Panc1 (cell line): ENCODE data around the gene SLFN5. TPM values are rescaled to one million over a fixed set of nuclear protein-coding genes. Genes with fewer than 3 reads are reported as not detected.

ENCODE experiments used
- ATAC-seq: fragments of 200-7000 bp; cut with Tn5 transposase; 2 replicates; pipeline ENCODE4 v1.9.1; 2020; ENCODE audit warnings: mild to moderate bottlenecking, moderate library complexity
- BruUV-seq: library from RNA; stranded (reverse); fragments of 400-500 nt; replicated peaks from 2 replicates; lab custom pipeline; 2021; lab: Mats Ljungman, UMichigan
- CTCF ChIA-PET: fragments of 300-600 bp; sonication (Branson Sonifier 250); formaldehyde crosslinking; loops from one replicate; lab custom pipeline; 2022; ENCODE audit warnings: antibody characterized with exemption; lab: Charles Lee
- POLR2A ChIA-PET: fragments of 300-600 bp; sonication (Branson Sonifier 250); formaldehyde crosslinking; loops from one replicate; lab custom pipeline; 2022; ENCODE audit warnings: antibody characterized with exemption; lab: Charles Lee
- DNase-seq: peaks from one replicate; pipeline ENCODE4 v3.0.0-alpha.2; 2010; ENCODE audit warnings: low read depth, low spot score
- H3K27ac ChIP-seq: 2 replicates; pipeline ENCODE4 v1.5.1; 2011; ENCODE audit warnings: mild to moderate bottlenecking, low read length, inconsistent platforms
- H3K27me3 ChIP-seq: fragments of 200-500 bp; sonication (Bioruptor generic); 2 replicates; pipeline ENCODE4 v1.6.0; 2014; ENCODE audit warnings: low read length, inconsistent platforms; ENCODE audit not compliant: control insufficient read depth, insufficient read depth
- H3K36me3 ChIP-seq: fragments of 200-500 bp; sonication (Bioruptor generic); 2 replicates; pipeline ENCODE4 v1.5.1; 2014; ENCODE audit warnings: inconsistent platforms, mild to moderate bottlenecking, low read length, moderate library complexity; ENCODE audit not compliant: control insufficient read depth, insufficient read depth
- H3K4me1 ChIP-seq: 2 replicates; pipeline ENCODE4 v1.5.1; 2011; ENCODE audit warnings: inconsistent platforms, mild to moderate bottlenecking, low read length, moderate library complexity; ENCODE audit not compliant: control insufficient read depth, insufficient read depth
- H3K4me3 ChIP-seq, 2 experiments: 2 replicates each; pipeline ENCODE4 v1.5.1; 2011 to 2012; ENCODE audit warnings: low read depth in 2 of 2, low read length in 2 of 2, mild to moderate bottlenecking in 2 of 2, inconsistent platforms in 1 of 2, moderate library complexity in 1 of 2
- H3K9me3 ChIP-seq: fragments of 200-500 bp; sonication (Bioruptor generic); 2 replicates; pipeline ENCODE4 v1.5.1; 2014; ENCODE audit warnings: low read depth, mild to moderate bottlenecking, inconsistent platforms, low read length, moderate library complexity; ENCODE audit not compliant: control insufficient read depth, insufficient read depth
- CTCF ChIP-seq: fragments of 450-650 bp; IDR thresholded peaks from 2 replicates; pipeline ENCODE4 v1.5.1; 2017; ENCODE audit warnings: mild to moderate bottlenecking
- POLR2AphosphoS5 ChIP-seq: IDR thresholded peaks from 2 replicates; pipeline ENCODE4 v1.6.1; 2012; ENCODE audit warnings: mild to moderate bottlenecking, low read depth, low read length, moderate library complexity
- REST ChIP-seq, 2 experiments: IDR thresholded peaks; 2 replicates each; pipeline ENCODE4 v1.6.1; 2011 to 2012; ENCODE audit warnings: low read depth in 2 of 2, control low read depth in 1 of 2, low read length in 1 of 2, mild to moderate bottlenecking in 1 of 2, moderate library complexity in 1 of 2; ENCODE audit not compliant: insufficient read depth in 1 of 2
- SIN3A ChIP-seq: IDR thresholded peaks from 2 replicates; pipeline ENCODE4 v1.6.1; 2012; ENCODE audit warnings: low read depth, mild to moderate bottlenecking, low read length, moderate library complexity, borderline replicate concordance; ENCODE audit not compliant: insufficient read depth
- TCF7L2 ChIP-seq: IDR thresholded peaks from 2 replicates; pipeline ENCODE4 v1.6.1; 2011; ENCODE audit warnings: mild to moderate bottlenecking, low read depth, low read length, inconsistent platforms
- in situ Hi-C: cut with HindIII; loops from 2 replicates; pipeline ENCODE4 v1.10.0; 2016; ENCODE audit warnings: low sequenced_read_pairs, low pct_unique_long_range_greater_than_20kb
- intact Hi-C: fragments of 100-400 bp; cut with micrococcal nuclease; formaldehyde crosslinking; loops from one replicate; pipeline ENCODE4 v1.10.0; 2022; ENCODE audit not compliant: unreplicated experiment
- total RNA-seq: library from RNA; stranded (reverse); gene quantifications from one replicate; pipeline ENCODE4 v1.2.1, GENCODE V29; 2021; ENCODE audit not compliant: unreplicated experiment

SLFN5 gene
- total RNA-seq, 1 experiment from 2014 or later, result 5.4 TPM

GRCh38 chr17:35224436-35224835, 18.4 kb upstream of the SLFN5 start:
- ATAC-seq, result no peak
- H3K27ac ChIP-seq, result no peak overlapping the region
- in situ Hi-C loops (no loop called here), intact Hi-C loops (no loop called here)
- TF ChIP-seq POLR2AphosphoS5 (no peak), SIN3A (no peak), REST (IDR thresholded peaks at IDR 0.05; ENCODE audit: insufficient read depth in 1 of 2, low read depth in 2 of 2, low read length in 1 of 2) (no peak), TCF7L2 (no peak), CTCF (no peak)
- DNase-seq, result no peak
- no peak overlapping the region for H3K4me3 ChIP-seq
- ChIA-PET POLR2A (no interaction called here), CTCF (no interaction called here)
- no peaks in the 10 kb centered on the region for H3K27me3 ChIP-seq
- no TSS peak for BruUV-seq
- no peaks in the 10 kb centered on the region for H3K9me3 ChIP-seq
- H3K4me1 ChIP-seq, result no peaks in the 10 kb centered on the region
- no peaks in the 10 kb centered on the region for H3K36me3 ChIP-seq

GRCh38 chr17:35227546-35227945, 15.3 kb upstream of the SLFN5 start:
- BruUV-seq, result no TSS peak
- Histone ChIP-seq H3K36me3 (no peaks in the 10 kb centered on the region), H3K4me1 (no peaks in the 10 kb centered on the region), H3K27me3 (no peaks in the 10 kb centered on the region), H3K4me3 (no peak overlapping the region), H3K9me3 (no peaks in the 10 kb centered on the region), H3K27ac (no peak overlapping the region)
- ChIA-PET CTCF (no interaction called here), POLR2A (no interaction called here)
- intact Hi-C loops (no loop called here), in situ Hi-C loops (no loop called here)
- no peak for ATAC-seq
- no peak for TF ChIP-seq SIN3A
- TF ChIP-seq REST (IDR thresholded peaks at IDR 0.05; ENCODE audit: insufficient read depth in 1 of 2, low read depth in 2 of 2, low read length in 1 of 2), result no peak
- TF ChIP-seq CTCF, result no peak
- no peak for TF ChIP-seq TCF7L2
- TF ChIP-seq POLR2AphosphoS5, result no peak
- DNase-seq, result no peak
